Smooth muscle cell of the coronary artery (primary cell): ENCODE data around the gene ANKRD31. TPM values are rescaled to one million over a fixed set of nuclear protein-coding genes. Genes with fewer than 3 reads are reported as not detected.

Experiments
- total RNA-seq: library from RNA; depleted of rRNA; stranded (reverse); fragments of >200 nt; gene quantifications from 2 replicates; pipeline ENCODE4 v1.2.3, GENCODE V29; 2014; ENCODE audit warnings: low replicate concordance

Gene ANKRD31, protein sequence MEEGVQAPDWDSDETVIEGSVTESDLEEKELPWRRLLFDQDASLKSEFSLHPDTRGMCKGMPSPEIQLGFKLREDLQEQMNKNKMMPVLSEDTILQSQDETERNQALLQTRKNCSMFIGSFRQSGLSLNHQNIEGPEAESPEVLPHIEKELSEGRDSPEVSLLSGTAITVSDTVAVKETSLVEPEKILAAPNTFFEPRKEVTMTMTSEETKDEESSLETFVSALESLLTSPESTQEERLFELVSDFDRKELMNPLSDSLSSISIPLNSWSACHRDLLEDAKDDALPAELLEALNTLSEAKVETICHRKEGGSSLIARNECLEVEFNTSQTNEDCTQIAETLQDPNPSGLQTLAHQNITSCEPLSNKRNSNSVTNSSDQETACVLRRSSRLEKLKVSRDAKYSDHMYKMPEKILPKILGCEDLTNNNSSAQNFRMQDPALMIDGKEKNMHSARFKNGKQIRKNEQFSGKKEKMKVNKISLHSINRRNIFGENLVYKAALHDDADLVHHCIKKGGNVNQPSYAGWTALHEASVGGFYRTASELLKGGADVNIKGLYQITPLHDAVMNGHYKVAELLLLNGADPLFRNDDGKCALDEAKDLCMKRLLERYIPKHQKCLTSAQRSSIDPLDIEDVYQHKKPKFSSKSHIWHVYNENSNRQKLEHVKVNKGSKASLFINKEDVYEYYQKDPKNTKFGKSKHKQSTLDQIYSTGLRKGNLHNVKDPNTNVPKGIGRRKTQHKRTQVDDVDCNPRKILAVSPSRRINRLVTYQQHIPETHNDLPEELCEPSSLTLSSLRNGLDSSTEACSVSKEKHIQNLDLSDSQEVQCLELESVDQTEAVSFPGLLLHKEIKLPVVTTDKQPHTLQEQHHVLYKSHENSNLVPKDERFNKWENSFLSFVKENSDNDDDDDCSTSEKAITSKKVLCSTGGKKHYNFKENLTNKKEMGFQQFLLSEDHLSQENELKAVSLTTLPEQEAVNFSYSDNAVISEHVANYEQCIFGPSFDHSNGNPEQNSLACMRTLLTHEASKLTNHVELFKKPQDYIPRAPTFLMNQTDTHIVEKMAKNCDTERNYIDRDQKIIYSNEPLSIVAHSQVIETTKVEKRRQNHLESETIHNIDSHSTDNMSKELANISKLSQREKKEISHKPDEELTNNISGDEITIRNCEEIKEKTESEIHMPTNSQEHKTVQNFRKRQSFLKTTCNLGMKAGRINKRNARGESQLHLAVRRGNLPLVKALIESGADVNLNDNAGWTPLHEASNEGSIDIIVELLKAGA (N-terminal part only)
- 0.08 and 0.12 TPM in 2 replicates for total RNA-seq

DNA sequence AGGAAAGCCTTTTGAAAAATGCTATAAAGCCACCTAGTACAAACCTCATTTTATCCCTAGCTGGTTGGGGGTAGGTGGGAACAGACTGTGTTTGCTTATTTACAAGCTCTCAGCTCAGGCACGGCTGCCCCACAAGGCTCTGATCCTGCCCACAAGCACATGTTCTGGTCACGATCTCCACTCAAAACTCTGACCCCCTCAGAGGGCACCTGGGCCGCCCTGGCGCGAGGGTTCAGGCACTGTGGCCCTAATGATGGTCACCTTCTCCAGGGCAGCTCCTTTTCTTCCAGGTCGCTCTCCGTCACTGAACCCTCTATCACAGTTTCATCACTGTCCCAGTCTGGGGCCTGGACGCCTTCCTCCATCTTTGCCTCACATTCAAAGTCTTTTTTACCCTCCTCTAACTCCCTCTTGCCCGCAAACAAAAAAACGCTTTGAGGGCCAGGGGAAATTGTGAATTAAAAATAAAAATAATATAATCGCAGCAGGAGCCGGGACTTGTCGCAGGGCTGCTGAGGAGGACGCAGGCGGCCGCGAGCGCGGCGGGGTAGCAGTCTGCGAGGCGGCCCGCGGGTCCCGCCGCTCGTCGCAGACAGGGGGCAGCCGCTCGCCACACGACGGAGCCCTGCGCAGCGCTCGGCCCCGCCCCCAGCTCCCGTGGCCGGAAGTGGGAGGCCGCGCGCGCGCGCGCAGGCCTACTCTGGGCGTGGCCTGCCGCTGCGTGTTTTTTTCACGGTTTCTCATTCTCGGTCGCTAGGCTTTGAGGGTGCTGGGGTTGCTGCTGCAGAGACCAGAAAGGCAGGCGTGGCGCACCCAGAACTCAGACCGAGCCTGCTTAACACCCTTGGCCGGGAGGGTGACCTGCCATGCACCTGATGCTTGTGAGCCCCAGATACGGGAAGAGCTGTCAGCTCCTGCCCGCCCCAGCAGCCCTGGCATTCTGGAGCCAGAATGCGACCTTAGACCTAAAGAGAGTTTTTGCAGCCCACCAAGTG is at the start of gene ANKRD31:
Gene ANKRD31 (minus strand): TSS at position 557 of the 995 bp plus-strand sequence. CDS start 192 bp downstream, at position 365.

DNA sequence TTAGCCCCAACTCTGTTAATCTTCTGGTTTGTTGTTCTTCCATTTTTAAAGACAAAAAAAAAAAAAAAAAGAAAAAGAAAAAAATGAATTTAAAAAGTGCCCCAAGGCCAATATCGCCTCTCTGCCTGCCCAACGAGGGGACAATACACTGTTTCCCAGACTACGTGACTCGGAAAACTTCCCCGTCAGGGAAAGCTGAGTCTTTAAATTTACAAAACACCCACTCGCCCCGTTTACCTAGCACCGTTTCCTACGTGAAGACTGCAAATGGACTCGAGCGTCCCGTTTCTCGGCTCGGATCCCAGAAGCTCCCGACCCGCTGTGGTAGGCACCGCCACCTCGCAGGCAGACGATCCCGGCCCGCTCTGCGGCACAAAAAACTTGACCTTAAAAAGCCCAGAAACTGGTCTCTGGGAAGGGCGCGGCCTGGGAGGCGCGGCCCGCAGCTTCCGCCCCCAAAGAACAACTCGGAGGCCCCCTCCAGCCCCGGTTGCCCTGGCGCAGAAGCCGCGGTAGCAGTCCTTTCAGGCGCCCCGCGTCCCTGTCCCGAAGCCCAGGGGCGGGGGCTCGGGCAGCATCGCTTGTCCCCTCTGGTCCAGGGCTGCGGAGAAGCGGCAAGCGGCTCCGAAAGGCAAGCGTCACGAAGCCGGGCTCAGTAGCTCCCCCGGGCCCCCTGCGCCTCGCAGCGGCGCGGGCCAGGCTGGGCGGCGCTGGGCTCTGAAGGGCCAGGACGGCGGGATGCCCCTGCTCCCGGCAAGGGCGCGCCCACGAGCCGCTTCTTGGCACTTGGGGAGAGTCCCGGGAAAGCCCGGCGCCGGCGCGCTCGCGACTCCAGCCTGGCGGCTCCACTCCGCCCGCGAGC is 184.3 kb downstream of the ANKRD31 start, which contains the start of gene GCNT4:
Gene GCNT4 (minus strand): TSS at position 367 of the 862 bp plus-strand sequence. CDS start 22,521 bp downstream, outside the sequence.

Other genes with a start within 250 kb of the ANKRD31 start
- gene GCNT4, start 184.3 kb downstream of the ANKRD31 start, total RNA-seq = 1.9 and 2.7 TPM in 2 replicates
- 55.5 and 79.6 TPM in 2 replicates for gene HMGCR, start 100.3 kb upstream of the ANKRD31 start, total RNA-seq